Stimulated activated CD8-positive, alpha-beta memory T cell treated with anti-CD3 and anti-CD28 coated beads, Interleukin-4, amount 100 ng/mL, for 1 hour (primary cell): ENCODE measurements around the gene F5.
"Not testable (repeated sequence)": the region's sequence is repeated elsewhere in the genome, so short reads cannot be mapped to it uniquely, and the experiment has no call there.

Experiments
- DNase-seq, 2 donors: peaks; one replicate each; pipeline ENCODE4 v3.0.0-alpha.2; 2020; ENCODE audit warnings: low read depth in 2 of 2, low spot score in 1 of 2

Gene F5

DNA sequence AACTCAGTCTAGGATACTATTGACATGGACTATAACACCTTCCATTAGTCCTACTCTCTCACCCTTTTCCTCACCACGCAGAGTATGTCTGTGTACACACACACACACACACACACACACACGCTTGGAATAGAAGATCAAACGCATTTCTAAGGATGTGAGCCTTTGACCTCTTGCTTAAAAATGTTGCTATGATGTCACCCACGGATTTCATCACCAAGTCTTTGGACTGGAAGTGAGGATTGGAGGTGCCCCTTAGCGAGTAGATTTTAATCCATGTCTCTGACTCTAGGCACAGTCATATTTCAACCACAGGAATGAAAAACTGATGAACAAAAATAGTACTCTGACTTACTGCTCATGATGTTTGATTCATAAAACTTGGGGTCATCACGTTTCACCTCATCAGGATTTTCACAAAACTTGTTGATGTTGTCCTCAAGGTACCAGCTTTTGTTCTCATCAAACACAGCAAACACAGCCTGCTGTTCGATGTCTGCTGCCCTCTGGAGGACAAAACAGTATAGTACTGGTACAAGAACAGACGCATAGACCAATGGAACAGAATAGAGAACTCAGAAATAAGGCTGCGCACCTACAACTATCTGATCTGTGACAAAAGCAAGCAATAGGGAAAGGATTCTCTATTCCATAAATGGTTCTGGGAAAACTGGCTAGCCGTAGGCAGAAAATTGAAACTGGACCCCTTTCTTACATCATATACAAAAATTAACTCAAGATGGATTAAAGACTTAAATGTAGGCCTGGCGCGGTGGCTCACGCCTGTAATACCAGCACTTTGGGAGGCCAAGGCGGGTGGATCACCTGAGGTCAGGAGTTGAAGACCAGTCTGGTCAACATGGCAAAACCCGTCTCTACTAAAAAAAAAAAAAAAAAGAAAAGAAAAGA, 39.9 kb downstream of the F5 start:
- peak in 1 of 2 donors; percentile 9 for DNase-seq

DNA sequence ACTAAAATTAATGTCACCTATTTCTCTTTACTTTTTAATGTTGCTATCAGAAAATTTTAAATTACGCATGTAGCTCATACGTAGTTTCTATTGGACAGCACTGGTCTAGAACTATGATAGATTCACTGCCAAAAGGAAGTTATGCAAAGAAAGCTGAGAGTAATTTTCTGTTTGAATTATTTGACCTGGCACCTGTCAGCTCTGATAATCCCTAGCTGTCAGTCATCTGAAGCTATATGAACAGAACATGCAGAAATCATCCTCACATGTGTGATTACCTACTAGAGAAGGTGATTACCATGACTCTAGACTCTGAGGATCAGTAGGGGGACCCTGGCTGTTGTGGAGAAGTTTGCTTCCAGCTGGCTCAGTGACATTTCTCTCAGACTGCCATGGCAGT, 40.8 kb downstream of the F5 start:
- DNase-seq, result no peak

DNA sequence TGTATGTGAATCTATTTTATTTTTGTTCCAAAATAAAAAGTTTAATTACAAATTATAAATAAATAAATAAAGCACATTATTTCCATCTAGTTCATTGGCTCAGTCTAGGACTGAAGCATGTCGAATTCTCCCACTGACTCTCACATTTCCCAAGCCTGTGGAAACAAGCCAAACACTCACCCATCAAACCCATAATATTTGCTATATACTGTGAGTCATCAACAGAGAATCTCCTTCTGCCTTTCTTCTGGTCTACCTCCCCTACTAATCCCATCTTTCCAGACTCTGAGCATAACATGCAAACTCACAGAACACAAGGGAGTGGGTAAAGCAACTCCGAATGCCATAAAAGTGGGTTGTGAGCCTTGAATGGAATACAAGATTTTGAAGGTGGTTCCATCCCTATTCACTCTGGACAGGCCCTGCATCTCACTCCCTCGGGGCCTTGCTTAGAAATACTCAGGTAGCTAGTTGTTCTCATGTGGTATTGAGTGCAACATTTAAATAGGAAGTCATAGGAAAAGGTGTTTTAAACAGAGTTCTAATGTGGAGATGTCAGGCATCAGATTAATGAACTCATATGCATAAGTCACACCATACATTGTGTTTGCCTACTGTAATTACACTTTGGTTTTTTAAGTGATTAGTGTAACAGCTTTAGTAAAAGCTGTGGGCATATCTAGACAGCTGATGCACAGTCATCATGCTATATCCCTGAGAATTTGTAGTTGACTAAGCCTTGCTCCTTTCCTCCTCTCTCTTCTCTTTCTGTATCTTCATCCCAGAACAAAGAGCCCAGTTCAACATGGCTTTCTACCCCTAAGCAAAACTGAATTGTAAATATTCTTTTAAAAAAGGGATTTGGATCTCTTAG, 47.0 kb downstream of the F5 start:
- DNase-seq, result no peak

DNA sequence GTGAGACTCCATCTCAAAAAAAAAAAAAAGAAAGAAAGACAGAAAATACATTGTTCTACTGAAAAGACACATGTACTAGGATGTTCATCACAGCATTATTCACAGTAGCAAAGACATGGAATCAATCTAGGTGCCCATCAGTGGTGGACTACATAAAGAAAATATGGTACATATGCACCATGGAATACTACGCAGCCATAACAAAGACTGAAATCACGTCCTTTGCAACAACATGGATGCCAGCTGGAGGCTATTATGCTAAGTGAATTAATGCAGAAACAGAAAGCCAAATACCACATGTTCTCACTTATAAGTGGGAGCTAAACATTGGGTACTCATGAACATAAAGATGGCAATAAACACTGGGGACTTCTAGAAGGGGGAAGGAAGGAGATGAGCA, 51.6 kb downstream of the F5 start:
- DNase-seq, result no peak

DNA sequence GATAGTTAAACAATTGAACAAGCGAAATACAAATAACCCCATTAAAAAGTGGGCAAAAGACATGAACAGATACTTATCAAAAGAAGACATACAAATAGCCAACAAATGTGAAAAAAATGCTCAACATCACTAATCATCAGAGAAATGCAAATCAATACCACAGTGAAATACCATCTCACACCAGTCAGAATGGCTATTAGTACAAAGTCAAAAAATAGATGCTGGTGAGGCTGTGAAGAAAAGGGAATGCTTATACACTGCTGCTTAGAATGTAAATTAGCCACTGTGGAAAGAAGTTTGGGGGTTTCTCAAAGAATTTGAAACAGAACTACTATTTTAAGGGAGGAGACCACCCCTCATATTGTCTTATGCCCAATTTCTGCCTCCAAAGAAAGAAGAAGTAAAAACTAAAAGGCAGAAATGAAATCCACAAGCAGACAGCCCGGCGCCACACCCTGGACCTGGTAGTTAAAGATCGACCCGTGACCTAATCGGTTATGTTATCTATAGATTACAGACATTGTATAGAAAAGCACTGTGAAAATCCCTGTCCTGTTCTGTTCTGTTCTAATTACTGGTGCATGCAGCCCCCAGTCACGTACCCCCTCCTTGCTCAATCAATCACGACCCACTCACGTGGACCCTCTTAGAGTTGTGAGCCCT, 52.6 kb downstream of the F5 start:
- not testable (repeated sequence) for DNase-seq

DNA sequence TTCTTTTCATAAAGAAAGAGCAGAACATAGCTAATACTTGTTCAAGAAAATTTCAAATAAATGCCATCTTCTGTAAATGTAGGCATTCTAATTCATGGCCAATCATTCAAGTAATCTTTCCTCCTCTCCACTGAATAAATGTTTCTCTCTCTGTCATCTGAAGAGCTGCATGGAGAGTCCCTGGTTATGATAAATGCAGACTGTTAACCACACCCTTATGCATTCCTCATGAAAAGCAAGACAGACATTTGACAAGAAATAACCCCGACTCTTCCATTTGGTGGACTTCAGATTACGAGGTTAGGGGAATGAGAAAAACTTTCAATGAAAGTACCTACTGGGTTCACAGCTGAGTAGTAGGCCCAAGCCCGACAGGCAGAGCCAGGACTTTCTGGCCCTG, 55.8 kb downstream of the F5 start:
- DNase-seq, result no peak

DNA sequence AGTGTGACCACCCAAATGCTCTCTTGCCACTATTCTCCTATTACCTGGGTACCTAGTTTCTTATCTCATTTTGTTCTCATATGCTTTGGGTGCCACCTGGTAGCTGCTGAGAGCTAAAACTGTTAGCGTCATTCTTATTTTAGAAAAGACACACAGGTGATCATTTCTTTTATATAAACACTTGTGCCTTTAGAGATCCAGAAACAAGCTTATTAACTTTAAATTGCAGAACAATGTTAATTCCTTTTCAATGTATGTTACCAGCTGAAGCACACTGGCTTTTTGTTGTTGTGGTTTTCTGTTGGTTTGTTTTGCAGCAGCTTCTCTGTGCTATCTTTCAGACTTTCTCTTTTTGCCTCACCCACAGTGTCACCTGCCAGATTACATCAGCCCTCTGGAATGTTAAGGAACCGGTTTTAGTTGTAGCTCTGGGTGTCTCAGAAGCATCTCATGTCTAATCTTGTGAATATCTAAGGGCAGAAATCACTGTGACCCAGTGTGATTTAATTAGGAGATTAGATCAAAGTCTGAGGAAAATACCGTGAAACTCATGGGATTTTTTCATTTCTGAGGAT, 57.1 kb downstream of the F5 start:
- no peak for DNase-seq

DNA sequence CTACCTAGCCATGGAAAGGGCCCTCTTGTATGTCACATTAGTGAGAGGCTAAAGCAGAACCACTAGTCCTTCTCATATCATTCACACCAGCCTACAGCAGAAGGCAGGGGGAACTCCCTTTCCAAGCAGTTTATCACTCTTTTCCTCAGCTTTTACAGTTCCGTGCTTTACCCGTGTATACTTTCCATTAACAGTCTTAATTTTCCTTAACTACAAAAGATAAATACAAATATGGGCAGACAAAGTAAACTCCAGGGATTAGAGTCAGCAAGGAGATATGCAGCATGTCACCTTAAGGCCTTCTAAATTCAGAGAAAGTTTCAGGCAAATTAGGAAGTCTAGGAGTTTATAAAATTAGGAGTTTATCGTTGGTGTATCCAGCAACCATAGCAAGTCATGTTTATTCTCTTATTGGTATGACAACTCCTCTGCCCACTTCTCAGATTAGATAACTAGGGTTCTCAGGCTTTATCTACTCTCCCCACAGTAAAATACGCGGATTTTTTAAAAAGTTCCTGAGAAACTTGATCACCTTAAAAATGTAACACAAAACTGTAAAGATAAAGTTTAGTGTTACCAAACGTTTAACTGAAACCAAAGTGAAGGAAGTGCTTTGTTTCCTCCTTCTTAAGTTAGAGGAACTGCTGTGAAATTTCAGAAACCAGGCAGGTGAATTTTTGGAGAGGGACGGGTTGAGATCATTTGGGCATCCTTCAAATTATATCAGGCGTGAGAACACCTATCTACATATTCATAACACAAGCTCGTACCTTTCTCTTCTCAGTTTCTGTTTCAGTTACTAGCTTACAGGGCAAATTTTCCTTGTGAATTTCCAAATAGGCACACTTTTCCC, 57.8 kb downstream of the F5 start:
- DNase-seq, result no peak

DNA sequence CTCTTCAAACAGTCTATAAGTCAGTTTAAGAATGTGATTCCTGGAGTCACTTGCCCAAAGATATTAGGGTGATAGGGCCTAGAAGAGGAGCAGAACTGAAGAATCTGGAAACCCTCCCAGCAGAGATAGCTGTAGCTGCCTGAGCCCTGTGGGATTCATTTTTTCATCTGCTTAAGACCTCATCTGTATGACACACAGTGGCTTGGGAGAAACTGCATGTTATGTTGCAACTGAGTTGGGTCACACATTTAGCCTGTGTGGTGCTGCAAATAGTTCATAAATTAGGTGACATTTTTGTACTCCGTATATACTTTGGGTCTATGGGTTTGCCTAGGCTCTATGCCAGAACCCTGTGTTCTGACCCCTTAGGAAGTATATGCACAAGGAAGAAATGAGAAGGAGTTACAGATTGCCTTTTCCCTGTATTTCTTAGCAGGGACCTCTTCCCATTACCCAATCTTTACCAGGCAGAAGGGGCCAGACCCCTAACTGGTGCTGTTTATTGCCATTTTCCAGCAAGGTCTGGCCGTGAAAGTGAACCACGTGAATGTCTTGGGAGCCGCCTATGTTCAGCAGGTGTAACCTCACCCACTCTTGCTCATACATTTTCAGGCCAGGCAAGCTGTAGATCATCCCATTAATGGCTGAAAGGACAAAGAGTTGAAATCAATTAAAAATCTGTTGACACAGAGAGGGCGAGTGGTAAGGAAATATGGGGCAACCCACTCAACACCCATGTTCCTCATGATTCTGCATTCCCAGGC, 58.6 kb downstream of the F5 start:
- no peak for DNase-seq

DNA sequence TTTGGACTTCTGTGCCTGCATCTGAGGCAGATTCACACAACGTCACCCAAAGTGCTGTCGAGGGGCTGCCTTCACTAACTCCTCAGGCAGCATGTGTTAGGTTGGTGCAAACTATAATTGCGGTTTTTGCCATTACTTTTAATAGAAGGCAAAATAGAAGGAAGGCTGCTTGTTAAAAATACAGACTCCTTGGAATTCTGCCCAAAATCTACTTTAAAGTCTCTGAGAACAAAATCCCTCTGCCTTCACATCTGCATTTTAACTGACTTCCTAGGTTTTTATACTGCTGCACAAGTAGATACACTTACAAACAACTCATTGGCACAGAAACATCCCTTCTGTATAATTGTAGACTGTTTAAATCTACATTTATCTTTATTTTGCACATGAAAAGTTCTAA, 59.3 kb downstream of the F5 start:
- no peak for DNase-seq

DNA sequence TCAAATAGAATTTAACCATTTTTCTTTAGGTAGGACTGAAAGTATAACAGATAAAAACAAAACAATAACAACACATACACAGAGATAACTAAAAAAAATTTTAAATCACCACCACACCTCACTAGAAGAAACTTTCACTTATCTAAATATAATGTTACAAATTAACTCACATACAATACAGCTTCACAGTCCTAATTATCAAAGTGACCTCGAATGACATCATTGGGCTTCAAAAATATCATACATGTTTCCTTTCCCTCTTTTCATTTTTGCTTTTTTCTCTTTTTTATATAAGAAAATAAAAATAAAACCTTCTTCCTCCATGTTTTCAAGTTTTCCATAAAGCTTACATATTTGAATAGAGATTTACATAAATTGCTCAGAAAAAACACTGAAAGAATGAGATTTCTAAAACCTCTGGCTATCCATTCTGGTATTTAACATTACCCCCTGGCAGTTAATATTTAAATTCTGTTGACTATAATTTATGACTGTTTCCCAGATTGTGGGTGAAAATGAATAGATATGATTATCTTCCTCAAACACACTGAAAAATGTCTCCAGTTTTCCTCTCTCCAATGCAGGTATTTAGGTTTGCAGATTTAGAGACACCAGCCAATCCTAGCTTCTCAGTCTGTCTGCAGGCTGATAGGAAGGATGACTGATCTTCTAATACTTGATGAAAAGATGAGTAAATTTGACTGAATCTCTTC, 60.0 kb downstream of the F5 start:
- DNase-seq, result no peak

DNA sequence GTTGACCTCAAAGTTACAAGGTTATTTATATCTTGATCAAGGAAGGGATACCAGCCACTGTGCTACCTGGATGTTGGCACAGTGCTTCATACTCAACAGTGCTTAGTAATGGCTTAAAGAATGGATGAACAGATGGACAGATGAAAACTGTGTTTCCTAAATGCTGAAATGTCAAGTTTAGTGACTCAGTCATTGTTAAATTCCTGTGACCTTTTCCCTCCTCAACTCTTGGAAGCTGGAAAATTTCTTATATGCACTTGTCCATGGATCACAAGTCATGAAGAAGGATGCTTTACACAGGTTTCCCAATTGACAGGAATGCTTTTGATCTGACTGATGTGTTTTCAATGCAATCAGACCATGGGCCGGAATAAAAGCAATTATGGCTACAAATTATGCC, 60.9 kb downstream of the F5 start:
- no peak for DNase-seq

DNA sequence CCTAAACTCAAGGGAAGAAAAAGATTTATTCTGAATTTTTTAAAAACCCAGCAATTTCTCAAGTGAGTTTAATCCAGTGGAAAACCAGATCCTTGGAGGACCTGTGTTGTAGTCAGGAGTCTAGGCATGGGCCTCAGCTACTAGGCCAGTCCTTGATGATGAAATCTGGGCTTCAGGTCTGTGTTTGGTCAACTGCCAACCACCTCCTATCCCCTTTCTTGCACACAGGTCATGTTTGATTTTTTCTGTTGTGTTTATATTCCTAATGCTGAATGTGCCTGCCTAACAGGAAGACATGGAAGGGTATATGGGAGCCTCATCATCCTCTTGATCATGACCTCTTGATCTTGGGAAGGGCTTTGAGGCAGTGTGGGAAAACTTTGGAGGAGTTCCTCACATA, 62.4 kb downstream of the F5 start:
- no peak for DNase-seq

DNA sequence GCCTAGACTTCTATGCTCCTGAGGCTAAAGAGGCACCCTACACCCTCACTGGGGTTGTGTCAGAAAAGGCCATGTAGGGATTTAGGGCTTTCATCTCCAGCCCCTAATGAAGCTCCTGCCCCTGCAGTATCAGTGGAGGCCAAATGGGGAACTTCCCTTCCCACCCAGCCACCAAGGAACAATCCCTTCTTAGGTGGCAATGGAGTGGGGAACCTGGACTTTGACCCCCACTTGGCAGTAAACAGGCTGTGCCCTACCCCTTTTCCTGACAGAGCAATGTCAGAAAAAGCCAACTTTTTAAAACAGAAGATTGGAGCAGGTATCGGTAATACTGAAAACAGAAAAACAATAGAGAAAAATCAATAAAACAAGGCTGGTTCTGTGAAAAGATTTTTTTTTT, 65.1 kb downstream of the F5 start:
- no peak for DNase-seq

DNA sequence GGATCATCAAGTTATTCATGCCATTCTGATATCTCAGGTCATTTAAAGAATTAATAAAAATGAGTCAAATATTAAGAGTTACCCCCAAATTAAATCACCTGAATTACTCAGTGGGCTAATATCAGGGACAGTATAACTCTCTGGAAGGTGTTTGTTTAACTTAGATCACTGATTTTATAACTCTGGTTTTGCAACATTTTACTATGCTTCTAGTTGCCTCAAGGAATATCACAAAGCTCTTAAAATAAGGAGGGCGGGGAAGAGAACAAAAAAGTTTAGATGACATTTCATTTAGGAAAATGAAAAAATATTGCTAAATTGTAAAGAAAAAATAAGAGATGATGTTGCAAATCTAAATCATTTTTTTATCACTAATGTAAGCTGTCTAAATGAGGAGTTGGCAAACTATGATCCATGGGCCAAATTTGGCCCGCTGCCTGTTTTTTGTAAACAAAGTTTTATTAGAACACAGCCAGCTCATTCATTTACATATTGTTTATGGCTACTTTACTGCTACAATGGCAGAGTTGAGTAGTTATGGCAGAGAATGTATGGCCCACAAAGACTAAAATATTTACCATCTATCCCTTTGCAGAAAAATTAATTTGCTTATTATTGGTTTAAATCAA, 68.6 kb downstream of the F5 start:
- DNase-seq, result no peak

DNA sequence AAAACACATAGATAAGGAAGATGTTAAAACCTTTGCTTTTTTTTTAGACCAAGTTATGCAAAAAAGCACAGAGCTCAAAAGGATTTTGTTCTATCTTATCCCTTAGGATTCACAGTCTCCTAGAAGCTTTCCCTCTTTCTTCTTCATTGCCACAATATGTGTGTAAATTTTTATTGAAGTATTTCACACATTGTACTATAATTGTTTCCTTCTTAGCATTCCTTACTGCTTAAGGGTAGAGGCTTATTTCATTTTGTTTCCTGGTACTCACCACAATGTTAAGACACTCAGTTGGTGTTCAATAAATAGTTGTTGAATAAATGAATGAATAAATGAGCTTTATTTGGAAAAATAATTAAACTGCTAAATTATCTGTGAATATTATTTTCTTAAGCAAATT, 70.6 kb downstream of the F5 start:
- no peak for DNase-seq

DNA sequence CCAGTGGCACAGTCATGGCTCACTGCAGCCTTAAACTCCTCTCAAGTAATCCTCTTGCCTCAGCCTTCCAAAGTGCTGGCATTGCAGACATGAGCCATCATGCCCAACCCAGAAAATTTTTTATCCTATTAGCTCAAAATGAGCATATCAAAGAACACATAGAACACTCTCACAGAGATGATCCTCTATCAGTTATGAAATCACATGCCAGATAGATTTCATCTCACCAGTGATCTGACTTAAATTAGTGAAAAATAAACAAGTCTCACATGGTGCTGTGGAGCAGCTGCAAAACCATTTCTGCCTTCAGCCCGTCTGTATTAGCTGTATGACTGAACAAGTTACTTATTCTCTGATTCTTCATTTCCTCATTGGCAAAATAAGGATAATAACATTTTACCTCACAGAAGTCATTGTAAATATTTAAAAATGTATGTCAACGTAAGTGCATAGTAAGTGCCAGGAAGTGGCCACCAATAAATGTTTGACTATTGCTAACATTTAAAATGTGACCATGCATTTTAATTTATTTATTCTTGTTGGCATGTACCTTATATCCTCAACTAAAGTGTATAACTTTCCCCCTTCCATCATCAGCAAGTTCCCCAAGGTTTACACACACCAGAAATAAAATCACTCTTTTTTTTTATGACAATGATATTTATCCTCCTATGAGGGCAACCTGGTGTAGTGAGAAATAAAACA, 71.6 kb downstream of the F5 start:
- DNase-seq, result no peak

DNA sequence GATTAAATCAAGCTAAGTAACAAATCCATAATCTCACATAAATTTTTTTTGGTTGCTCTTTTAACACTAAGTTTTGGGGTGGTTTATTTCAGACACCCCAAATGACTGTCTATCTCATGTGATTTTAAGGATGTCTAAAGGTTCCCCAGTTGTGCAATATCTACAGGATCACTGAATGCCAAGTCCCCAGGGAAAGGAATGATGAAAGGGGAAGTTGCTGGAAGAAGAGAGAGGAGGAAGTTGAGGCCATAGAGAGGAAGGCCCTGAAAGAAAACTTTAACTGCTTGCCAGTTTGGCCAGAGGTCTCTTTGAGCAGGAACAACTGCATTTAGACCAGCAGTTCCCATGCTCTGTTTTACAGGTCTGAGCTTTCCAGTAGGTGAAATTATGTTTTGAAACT, 73.1 kb downstream of the F5 start:
- no peak for DNase-seq
